ENCODE data around the gene FOXA3. TPM values are rescaled to one million over a fixed set of nuclear protein-coding genes. Genes with fewer than 3 reads are reported as not detected.
A peak's percentile ranks its signal among the peaks of the same experiment; 100 is the strongest.

Gene FOXA3
- total RNA-seq, 1 experiment from 2014 or later = 22.2 TPM

DNA sequence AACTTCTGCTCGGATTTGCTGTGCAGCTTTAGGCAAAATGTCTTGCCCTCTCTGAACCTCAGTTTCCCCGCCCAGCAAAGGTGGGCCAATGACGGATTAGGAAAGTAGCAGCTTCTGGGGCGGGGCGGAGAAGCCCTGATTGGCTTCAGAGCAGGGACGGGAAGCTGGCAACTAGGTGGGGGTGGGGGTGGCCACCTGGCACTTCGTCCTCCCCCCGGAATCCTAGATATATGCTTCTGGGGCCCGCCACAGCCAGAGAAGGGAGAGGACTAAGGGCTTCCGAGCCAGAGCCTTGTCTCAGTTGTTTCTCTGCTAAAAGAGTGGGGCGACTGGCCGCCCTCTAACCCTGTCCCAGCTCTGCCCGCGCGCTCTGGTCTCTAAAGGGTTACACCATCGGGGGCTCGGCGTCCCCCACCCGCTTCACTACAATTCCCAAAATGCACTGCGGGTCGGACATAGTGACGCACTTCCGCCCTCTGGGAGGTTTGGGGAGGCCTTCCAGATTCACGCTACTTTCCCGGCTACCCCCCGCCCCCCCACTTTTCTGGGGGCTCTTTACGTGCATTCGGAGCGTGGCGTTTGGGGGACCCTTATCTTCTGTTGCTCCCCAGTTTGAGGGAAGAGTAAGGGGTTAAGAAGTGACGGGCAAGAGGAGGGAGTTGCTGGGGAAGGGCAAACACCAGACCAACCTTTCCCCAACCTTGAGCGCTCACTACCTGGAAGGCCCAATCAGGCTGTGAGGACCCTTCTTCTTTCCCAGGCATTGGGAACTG lies 22.5 kb downstream of the FOXA3 start:
- H3K79me1 ChIP-seq (ENCODE audit: insufficient read depth, low read depth, low read length, poor library complexity, severe bottlenecking) = no peaks in the 10 kb centered on the region
- H3K18ac ChIP-seq (ENCODE audit: insufficient read length, low read depth, low read length) = peak overlapping the region; percentile 83
- peak overlapping the region; percentile 77 for H3K9ac ChIP-seq (ENCODE audit: extremely low read depth, insufficient read length, low read length)
- H3K23ac ChIP-seq (ENCODE audit: insufficient read length, low read depth, low read length) = no peak overlapping the region
- H3K27ac ChIP-seq (ENCODE audit: insufficient read length, low read depth, low read length) = no peak overlapping the region
- no peak overlapping the region for H4K5ac ChIP-seq (ENCODE audit: insufficient read length, low read depth, low read length)
- no peak overlapping the region for H3K4ac ChIP-seq (ENCODE audit: low read depth, low read length)
- peak overlapping the region; percentile 76 for H3K4me2 ChIP-seq (ENCODE audit: insufficient read depth, insufficient read length, low read length)
- peaks cover 2% of the 10 kb centered on the region; the same call in 1 of the 2 replicates for H3K27me3 Mint-ChIP-seq (ENCODE audit: low read depth)
- no peak overlapping the region for H4K91ac ChIP-seq (ENCODE audit: insufficient read length, low read depth, low read length)
- no peaks in the 10 kb centered on the region for H3K4me1 ChIP-seq (ENCODE audit: insufficient read depth, low read length)
- peak overlapping the region; percentile 82; the same call in 1 of the 2 replicates for H3K14ac ChIP-seq (ENCODE audit: insufficient read depth, low read length)
- no peak overlapping the region for H2BK120ac ChIP-seq (ENCODE audit: low read depth, low read length, poor library complexity, severe bottlenecking)
- no peak overlapping the region for H3K56ac ChIP-seq (ENCODE audit: insufficient read length, low read depth, low read length)
- no peaks in the 10 kb centered on the region for H3K79me2 ChIP-seq (ENCODE audit: insufficient read depth, low read length)
- TF ChIP-seq, protein P1, sequence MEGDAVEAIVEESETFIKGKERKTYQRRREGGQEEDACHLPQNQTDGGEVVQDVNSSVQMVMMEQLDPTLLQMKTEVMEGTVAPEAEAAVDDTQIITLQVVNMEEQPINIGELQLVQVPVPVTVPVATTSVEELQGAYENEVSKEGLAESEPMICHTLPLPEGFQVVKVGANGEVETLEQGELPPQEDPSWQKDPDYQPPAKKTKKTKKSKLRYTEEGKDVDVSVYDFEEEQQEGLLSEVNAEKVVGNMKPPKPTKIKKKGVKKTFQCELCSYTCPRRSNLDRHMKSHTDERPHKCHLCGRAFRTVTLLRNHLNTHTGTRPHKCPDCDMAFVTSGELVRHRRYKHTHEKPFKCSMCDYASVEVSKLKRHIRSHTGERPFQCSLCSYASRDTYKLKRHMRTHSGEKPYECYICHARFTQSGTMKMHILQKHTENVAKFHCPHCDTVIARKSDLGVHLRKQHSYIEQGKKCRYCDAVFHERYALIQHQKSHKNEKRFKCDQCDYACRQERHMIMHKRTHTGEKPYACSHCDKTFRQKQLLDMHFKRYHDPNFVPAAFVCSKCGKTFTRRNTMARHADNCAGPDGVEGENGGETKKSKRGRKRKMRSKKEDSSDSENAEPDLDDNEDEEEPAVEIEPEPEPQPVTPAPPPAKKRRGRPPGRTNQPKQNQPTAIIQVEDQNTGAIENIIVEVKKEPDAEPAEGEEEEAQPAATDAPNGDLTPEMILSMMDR (conservative IDR thresholded peaks at IDR 0.05) = no peak
- no peaks in the 10 kb centered on the region for H3K9me3 ChIP-seq (ENCODE audit: control insufficient read depth, low read depth, low read length)
- H2AK5ac ChIP-seq (ENCODE audit: insufficient read length, low read length) = no peak overlapping the region
- peaks cover 17 to 25% of the 10 kb centered on the region in 2 experiments for H3K4me1 Mint-ChIP-seq
- peak overlapping the region; percentile 98 to 99 (median 98) for H3K27ac Mint-ChIP-seq
- WGBS (ENCODE audit: extremely low coverage, insufficient read length, low lambda C conversion rate) = no CpG with 5 or more reads among the region's 32 CpGs
- H3K27me3 ChIP-seq (ENCODE audit: insufficient read depth, low read length) = no peaks in the 10 kb centered on the region
- H2BK15ac ChIP-seq (ENCODE audit: low read depth, low read length) = no peak overlapping the region
- no peak overlapping the region for H4K8ac ChIP-seq (replicated peaks; ENCODE audit: insufficient read length, low read depth, low read length)
- H2BK5ac ChIP-seq (ENCODE audit: insufficient read length, low read length) = no peak overlapping the region
- no peaks in the 10 kb centered on the region for H4K20me1 ChIP-seq (ENCODE audit: control insufficient read depth, insufficient read depth, insufficient read length)
- no peak overlapping the region for H3T11ph ChIP-seq (ENCODE audit: low read length)
- no peak overlapping the region for H2BK20ac ChIP-seq (ENCODE audit: low read depth, low read length, poor library complexity, severe bottlenecking)
- H3K23me2 ChIP-seq (ENCODE audit: insufficient read length, low read depth, low read length, poor library complexity, severe bottlenecking) = peaks cover 19% of the 10 kb centered on the region
- peak overlapping the region; percentile 87 to 94 for H3K4me3 Mint-ChIP-seq
- no peak overlapping the region for H2AFZ ChIP-seq (ENCODE audit: low read length)
- no peaks in the 10 kb centered on the region for H3K9me3 Mint-ChIP-seq
- peak; percentile 93 for DNase-seq
- no peak overlapping the region for H2BK12ac ChIP-seq (ENCODE audit: insufficient read length, low read depth, low read length)
- peaks cover 4 to 7% (median 5%) of the 10 kb centered on the region in 3 experiments; a peak in 4 of 7 replicates for H3K36me3 Mint-ChIP-seq (ENCODE audit: insufficient read depth in 1 of 3, low read depth in 3 of 3)
